ENCODE data around the gene BRAP. TPM values are rescaled to one million over a fixed set of nuclear protein-coding genes. Genes with fewer than 3 reads are reported as not detected.
A peak's percentile ranks its signal among the peaks of the same experiment; 100 is the strongest.
"Not testable (repeated sequence)": the region's sequence is repeated elsewhere in the genome, so short reads cannot be mapped to it uniquely, and the experiment has no call there.

BRAP gene
- total RNA-seq, 2 donors from 2014 or later = 10.1 to 13.4 TPM

GRCh38 chr12:111720457-111720856 lies 34.7 kb upstream of the BRAP start:
- no peaks in the 10 kb centered on the region for H3K27me3 ChIP-seq
- peaks cover 0 to 4% of the 10 kb centered on the region in 2 donors for H3K4me1 ChIP-seq
- H3K4me3 ChIP-seq = no peak overlapping the region
- no peaks in the 10 kb centered on the region for H3K9me3 ChIP-seq
- no peak for DNase-seq (ENCODE audit: low spot score)
- H3K27ac ChIP-seq = no peak overlapping the region
- no peak for TF ChIP-seq CTCF (IDR thresholded peaks at IDR 0.05)
- peaks cover 44% of the 10 kb centered on the region for H3K36me3 ChIP-seq

GRCh38 chr12:111719316-111719715 lies 33.6 kb upstream of the BRAP start:
- not testable (repeated sequence) for DNase-seq (ENCODE audit: low spot score); H3K9me3 ChIP-seq; H3K4me3 ChIP-seq; H3K27ac ChIP-seq; H3K27me3 ChIP-seq; H3K4me1 ChIP-seq
- H3K36me3 ChIP-seq = peaks cover 45% of the 10 kb centered on the region

- Histone ChIP-seq H3K4me1 (peaks cover 0 to 10% of the 10 kb centered on the region in 2 donors), H3K4me3 (no peak overlapping the region), H3K36me3 (peaks cover 68% of the 10 kb centered on the region), H3K27ac (peak overlapping the region; percentile 68 to 80), H3K27me3 (no peaks in the 10 kb centered on the region), H3K9me3 (no peaks in the 10 kb centered on the region)
- peak; percentile 59 for DNase-seq (ENCODE audit: low spot score)
- TF ChIP-seq CTCF (IDR thresholded peaks at IDR 0.05) = no peak
Measured at GRCh38 chr12:111715279-111715678, 29.5 kb upstream of the BRAP start.

- no peak overlapping the region for H3K4me3 ChIP-seq
- H3K4me1 ChIP-seq = no peaks in the 10 kb centered on the region
- no peak overlapping the region for H3K27ac ChIP-seq
- no peak for TF ChIP-seq CTCF (IDR thresholded peaks at IDR 0.05)
- no peak for DNase-seq (ENCODE audit: low spot score)
- H3K9me3 ChIP-seq = no peaks in the 10 kb centered on the region
- no peaks in the 10 kb centered on the region for H3K27me3 ChIP-seq
- H3K36me3 ChIP-seq = peaks cover 72% of the 10 kb centered on the region
Measured at GRCh38 chr12:111706145-111706544, 20.4 kb upstream of the BRAP start.

GRCh38 chr12:111705672-111706071 lies 19.9 kb upstream of the BRAP start:
- H3K36me3 ChIP-seq = peaks cover 71% of the 10 kb centered on the region
- no peaks in the 10 kb centered on the region for H3K9me3 ChIP-seq
- H3K4me3 ChIP-seq = no peak overlapping the region
- no peak for DNase-seq (ENCODE audit: low spot score)
- H3K4me1 ChIP-seq = no peaks in the 10 kb centered on the region
- no peak overlapping the region for H3K27ac ChIP-seq
- TF ChIP-seq CTCF (IDR thresholded peaks at IDR 0.05) = no peak
- H3K27me3 ChIP-seq = no peaks in the 10 kb centered on the region

GRCh38 chr12:111699962-111700361 lies 14.2 kb upstream of the BRAP start:
- Histone ChIP-seq H3K36me3 (peaks cover 61% of the 10 kb centered on the region), H3K9me3 (no peaks in the 10 kb centered on the region), H3K27me3 (no peaks in the 10 kb centered on the region), H3K27ac (no peak overlapping the region), H3K4me3 (no peak overlapping the region), H3K4me1 (no peaks in the 10 kb centered on the region)
- TF ChIP-seq CTCF (IDR thresholded peaks at IDR 0.05) = no peak
- DNase-seq (ENCODE audit: low spot score) = no peak

All from right atrium auricular region (tissue), 2 donors.